MCF 10A (cell line): ENCODE results near the gene DPEP1. TPM values are rescaled to one million over a fixed set of nuclear protein-coding genes. Genes with fewer than 3 reads are reported as not detected.

ENCODE experiments used
- BruUV-seq: library from RNA; stranded (reverse); fragments of 400-500 nt; replicated peaks from 2 replicates; lab custom pipeline; 2021; lab: Mats Ljungman, UMichigan
- CTCF ChIA-PET: fragments of 300-600 bp; sonication (Branson Sonifier 250); formaldehyde crosslinking; extraction: SDS; loops from one replicate; lab custom pipeline; 2021; ENCODE audit warnings: antibody characterized with exemption, inconsistent platforms; lab: Yijun Ruan, JAX
- POLR2A ChIA-PET: fragments of 300-600, 350-650 bp; sonication (Branson Sonifier 250); formaldehyde crosslinking; extraction: SDS; loops from one replicate; lab custom pipeline; 2020; ENCODE audit warnings: antibody characterized with exemption, inconsistent platforms; lab: Yijun Ruan, JAX
- DNase-seq: peaks from one replicate; pipeline ENCODE4 v3.0.0-alpha.2; 2018; ENCODE audit not compliant: unreplicated experiment
- H3K27ac Mint-ChIP-seq: one replicate; pipeline ENCODE4 v1.8.0; 2022; ENCODE audit warnings: mild to moderate bottlenecking, low read depth, mixed read lengths; ENCODE audit not compliant: unreplicated experiment
- H3K27me3 Mint-ChIP-seq: one replicate; pipeline ENCODE4 v1.8.0; 2022; ENCODE audit warnings: mixed read lengths; ENCODE audit not compliant: insufficient read depth, unreplicated experiment
- H3K36me3 Mint-ChIP-seq: one replicate; pipeline ENCODE4 v1.8.0; 2022; ENCODE audit warnings: mild to moderate bottlenecking, moderate library complexity, mixed read lengths; ENCODE audit not compliant: insufficient read depth, unreplicated experiment
- H3K4me1 Mint-ChIP-seq: one replicate; pipeline ENCODE4 v1.8.0; 2022; ENCODE audit warnings: mixed read lengths; ENCODE audit not compliant: insufficient read depth, unreplicated experiment
- H3K4me3 Mint-ChIP-seq: one replicate; pipeline ENCODE4 v1.8.0; 2022; ENCODE audit warnings: mild to moderate bottlenecking, moderate library complexity, mixed read lengths; ENCODE audit not compliant: unreplicated experiment
- H3K9me3 Mint-ChIP-seq: one replicate; pipeline ENCODE4 v1.8.0; 2022; ENCODE audit warnings: mixed read lengths; ENCODE audit not compliant: unreplicated experiment
- intact Hi-C: fragments of 100-400 bp; cut with micrococcal nuclease; formaldehyde crosslinking; loops from 2 replicates; pipeline ENCODE4 v1.14.1; 2022
- total RNA-seq: library from RNA; stranded (reverse); gene quantifications from 2 replicates; pipeline ENCODE4 v1.2.3, GENCODE V29; 2022
- TF ChIP-seq, protein P1 (sequence below): fragments of 200-600 bp; IDR thresholded peaks from one replicate; pipeline ENCODE4 v1.8.0; 2022; ENCODE audit warnings: antibody characterized with exemption, mild to moderate bottlenecking; ENCODE audit not compliant: unreplicated experiment

The DPEP1 gene
- total RNA-seq, 1 experiment from 2014 or later, result 0.82 TPM

DNA sequence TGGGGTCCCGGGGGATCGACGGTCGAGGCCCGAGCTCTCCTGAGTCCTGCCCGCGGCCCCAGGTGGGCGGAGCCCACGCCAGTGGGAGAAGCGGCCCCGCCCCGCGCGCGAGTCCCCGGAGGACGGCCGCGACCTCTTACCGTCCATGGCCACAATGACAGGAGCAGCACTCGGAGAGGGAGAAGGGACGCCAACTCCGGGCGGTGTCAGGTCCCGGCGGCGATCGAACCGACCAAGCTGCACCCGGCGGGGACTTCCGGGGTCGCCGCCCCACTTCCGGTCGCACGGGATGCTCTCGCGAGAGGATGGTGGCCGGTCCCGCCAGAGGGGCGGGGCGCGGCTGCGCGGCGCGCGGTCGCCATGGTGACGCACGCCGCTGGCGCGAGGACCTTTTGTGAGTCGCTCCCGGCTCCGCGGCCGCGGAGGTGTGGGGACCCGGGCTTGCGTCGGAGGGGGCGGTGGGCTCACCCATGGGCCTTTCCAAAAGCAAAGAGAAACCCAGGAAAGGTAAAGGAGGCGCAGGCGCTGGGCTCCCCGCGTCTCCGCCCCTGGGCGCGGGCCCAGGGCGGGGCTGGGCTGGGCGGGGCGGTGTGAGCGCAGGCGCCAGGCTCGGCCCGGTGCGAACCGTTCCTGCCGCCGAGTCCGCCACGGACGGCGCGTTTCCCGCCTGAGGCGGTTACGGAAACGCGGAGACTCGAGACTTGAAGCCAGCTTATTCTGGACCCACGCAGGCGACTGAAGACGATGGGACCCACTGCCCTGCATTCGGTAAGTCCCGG, 44.2 kb downstream of the DPEP1 start, which contains the start of the genes CHMP1A and SPATA33:
Gene CHMP1A, minus strand, starts transcription at position 267 of the 779 bp plus-strand sequence. Its CDS starts 120 bp downstream, at position 147.
Gene SPATA33, plus strand, starts transcription at position 395 of the 779 bp plus-strand sequence. Its CDS starts 76 bp downstream, at position 471.
- CTCF ChIA-PET, result interaction anchor here (0.6 to 0.7 kb wide), 3 partner anchors 9 to 364 kb away, joined by 3 to 4 read pairs (median 3); no protein-coding TSS in a partner anchor
- BruUV-seq, result TSS peak; percentile 67
- H3K36me3 Mint-ChIP-seq, result peaks cover 46% of the 10 kb centered on the region

DNA sequence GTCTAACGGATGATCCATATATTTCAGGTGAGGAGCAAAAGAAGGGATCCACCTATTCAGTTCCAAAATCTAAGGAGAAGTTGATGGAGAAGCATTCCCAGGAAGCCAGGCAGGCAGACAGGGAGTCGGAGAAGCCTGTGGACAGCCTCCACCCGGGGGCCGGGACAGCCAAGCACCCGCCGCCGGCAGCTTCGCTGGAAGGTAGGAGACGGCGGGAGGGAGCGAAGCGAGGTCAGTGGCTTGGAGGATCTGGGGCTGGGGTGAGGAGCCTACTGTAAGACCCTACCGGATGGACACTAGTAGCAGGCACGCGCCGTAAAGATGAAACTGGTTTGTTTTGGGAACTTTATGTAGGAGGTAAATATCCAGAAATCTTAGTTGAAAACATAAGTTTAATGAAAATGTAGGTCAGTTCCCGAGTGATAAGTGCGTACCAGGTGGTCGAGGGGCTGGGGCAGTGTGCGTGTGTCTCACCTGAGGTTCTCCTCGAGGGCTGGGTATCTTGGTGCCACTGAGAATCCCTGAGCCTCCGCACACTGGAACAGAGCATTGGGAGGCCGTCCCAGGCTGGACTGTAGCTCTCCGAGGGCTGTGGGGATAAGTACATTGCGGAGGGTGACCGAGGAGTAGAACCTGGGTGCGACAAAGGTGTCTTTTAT, 44.9 kb downstream of the DPEP1 start:
- no TSS peak for BruUV-seq
- H3K9me3 Mint-ChIP-seq, result no peaks in the 10 kb centered on the region
- TF ChIP-seq, protein P1, sequence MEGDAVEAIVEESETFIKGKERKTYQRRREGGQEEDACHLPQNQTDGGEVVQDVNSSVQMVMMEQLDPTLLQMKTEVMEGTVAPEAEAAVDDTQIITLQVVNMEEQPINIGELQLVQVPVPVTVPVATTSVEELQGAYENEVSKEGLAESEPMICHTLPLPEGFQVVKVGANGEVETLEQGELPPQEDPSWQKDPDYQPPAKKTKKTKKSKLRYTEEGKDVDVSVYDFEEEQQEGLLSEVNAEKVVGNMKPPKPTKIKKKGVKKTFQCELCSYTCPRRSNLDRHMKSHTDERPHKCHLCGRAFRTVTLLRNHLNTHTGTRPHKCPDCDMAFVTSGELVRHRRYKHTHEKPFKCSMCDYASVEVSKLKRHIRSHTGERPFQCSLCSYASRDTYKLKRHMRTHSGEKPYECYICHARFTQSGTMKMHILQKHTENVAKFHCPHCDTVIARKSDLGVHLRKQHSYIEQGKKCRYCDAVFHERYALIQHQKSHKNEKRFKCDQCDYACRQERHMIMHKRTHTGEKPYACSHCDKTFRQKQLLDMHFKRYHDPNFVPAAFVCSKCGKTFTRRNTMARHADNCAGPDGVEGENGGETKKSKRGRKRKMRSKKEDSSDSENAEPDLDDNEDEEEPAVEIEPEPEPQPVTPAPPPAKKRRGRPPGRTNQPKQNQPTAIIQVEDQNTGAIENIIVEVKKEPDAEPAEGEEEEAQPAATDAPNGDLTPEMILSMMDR, result no peak
- DNase-seq, result no peak
- H3K4me3 Mint-ChIP-seq, result peak overlapping the region; percentile 89
- intact Hi-C loops, result no loop called here
- peaks cover 46% of the 10 kb centered on the region for H3K36me3 Mint-ChIP-seq
- no peaks in the 10 kb centered on the region for H3K27me3 Mint-ChIP-seq
- H3K27ac Mint-ChIP-seq, result peak overlapping the region; percentile 85
- POLR2A ChIA-PET, result interaction anchor here (0.8 to 3.3 kb wide), 10 partner anchors 12 to 347 kb away, joined by 3 to 25 read pairs (median 4); partner anchors contain the start of genes CDK10, SPATA2L and TCF25
- peaks cover 7% of the 10 kb centered on the region for H3K4me1 Mint-ChIP-seq
- CTCF ChIA-PET, result interaction anchor here (0.7 to 1.2 kb wide), 3 partner anchors 8 to 60 kb away, joined by 3 to 4 read pairs (median 3); no protein-coding TSS in a partner anchor

More for the DNA sequence above, 44.2 kb downstream of the DPEP1 start, which contains the start of the genes CHMP1A and SPATA33:
- intact Hi-C loops, result no loop called here
- Mint-ChIP-seq H3K27me3 (no peaks in the 10 kb centered on the region), H3K9me3 (no peaks in the 10 kb centered on the region), H3K27ac (peak within 1 kb of the TSS; percentile 85), H3K4me1 (peaks cover 7% of the 10 kb centered on the region), H3K4me3 (peak within 1 kb of the TSS; percentile 89)
- POLR2A ChIA-PET, result interaction anchor here (0.7 to 3.3 kb wide), 12 partner anchors 13 to 871 kb away, joined by 3 to 25 read pairs (median 4); partner anchors contain the start of genes APRT, CDK10 and SPATA2L
- peak; percentile 84 for DNase-seq
- TF ChIP-seq, protein P1, result no peak

DNA sequence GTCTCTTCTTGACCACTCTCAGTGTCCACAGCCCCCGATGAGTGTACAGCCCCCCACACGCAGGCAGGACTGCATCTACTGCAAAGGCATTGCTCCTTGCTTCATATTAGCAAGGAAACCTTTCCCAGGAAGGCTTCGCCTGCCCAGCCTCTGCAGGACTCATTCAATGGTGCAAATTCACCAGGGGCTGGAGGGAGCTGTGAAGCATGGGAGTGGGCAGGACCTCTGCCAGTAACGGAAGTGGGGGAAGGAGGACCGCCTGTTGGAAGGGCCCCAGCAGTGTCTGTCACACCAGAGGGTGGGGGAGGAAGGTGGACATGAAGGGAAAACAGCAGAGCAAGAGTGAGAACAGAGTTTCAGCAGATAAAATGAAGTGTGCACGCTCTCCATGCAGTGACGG, 46.7 kb downstream of the DPEP1 start:
- H3K27me3 Mint-ChIP-seq, result no peaks in the 10 kb centered on the region
- intact Hi-C loops, result no loop called here
- peak overlapping the region; percentile 66 for H3K27ac Mint-ChIP-seq
- no TSS peak for BruUV-seq
- TF ChIP-seq, protein P1, result no peak
- ChIA-PET POLR2A (interaction anchor here (0.6 to 3.3 kb wide), 3 partner anchors 11 to 163 kb away, joined by 3 to 21 read pairs (median 3); partner anchors contain the start of gene SPG7), CTCF (interaction anchor here (0.6 to 1.1 kb wide), 2 partner anchors 18 to 21 kb away, joined by 3 to 5 read pairs; no protein-coding TSS in a partner anchor)
- H3K4me3 Mint-ChIP-seq, result no peak overlapping the region
- peaks cover 36% of the 10 kb centered on the region for H3K36me3 Mint-ChIP-seq
- H3K9me3 Mint-ChIP-seq, result no peaks in the 10 kb centered on the region
- DNase-seq, result no peak
- H3K4me1 Mint-ChIP-seq, result peaks cover 7% of the 10 kb centered on the region
